NCI-H2029 (cell line): ENCODE results near the gene SYT7.

ENCODE experiments used
- DNase-seq: peaks from one replicate; lab custom pipeline; 2025; lab: John Stamatoyannopoulos, UW

Gene SYT7, protein sequence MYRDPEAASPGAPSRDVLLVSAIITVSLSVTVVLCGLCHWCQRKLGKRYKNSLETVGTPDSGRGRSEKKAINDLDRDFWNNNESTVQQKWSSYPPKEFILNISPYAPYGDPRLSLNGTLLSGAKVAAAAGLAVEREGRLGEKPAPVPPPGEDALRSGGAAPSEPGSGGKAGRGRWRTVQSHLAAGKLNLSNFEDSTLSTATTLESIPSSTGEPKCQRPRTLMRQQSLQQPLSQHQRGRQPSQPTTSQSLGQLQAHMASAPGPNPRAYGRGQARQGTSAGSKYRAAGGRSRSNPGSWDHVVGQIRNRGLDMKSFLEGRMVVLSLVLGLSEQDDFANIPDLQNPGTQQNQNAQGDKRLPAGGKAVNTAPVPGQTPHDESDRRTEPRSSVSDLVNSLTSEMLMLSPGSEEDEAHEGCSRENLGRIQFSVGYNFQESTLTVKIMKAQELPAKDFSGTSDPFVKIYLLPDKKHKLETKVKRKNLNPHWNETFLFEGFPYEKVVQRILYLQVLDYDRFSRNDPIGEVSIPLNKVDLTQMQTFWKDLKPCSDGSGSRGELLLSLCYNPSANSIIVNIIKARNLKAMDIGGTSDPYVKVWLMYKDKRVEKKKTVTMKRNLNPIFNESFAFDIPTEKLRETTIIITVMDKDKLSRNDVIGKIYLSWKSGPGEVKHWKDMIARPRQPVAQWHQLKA

DNA sequence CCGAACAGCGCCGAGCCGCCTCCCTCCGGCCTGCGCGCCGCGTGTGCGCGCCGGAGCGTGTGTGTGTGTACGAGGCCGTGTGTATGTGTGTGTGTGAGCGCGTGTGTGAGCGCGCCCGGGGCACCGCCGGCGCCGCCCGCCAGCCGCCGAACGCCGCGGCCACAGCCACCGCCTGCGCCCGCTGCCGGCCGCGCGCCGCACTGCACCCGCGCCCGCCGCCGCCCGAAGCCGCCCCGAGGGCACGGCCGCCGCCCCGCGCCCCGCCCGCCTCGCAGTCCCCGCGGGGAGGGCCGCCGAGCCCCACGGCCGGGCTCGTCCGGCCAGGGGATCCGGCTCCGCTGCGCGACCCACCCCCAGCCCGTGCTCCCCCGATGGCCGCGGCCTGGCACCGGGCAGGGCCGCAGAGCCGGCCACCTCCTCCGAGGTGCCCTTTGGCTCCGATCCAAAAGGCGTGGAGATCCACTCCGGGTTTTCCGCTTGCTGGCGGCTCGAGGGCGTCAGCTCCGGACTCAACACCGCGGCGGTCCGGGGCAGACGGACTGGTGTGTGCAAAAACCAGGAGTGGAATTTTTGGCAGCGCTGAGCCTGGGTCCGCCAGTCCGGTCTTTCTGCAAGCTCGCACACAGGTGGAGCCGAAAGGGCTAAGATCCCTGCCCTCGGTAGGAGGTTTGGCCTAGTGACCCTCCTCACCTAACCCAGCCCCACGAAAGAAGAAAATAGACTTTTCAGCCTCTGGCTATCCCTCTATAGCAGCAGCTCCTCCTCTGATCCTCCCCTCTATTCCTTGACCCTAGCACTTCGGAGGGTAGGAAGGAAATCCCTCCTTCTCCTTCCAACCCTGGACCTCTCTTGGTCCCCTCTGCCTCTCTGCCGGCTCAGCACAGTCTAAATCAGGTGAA, at the start of gene SYT7:
SYT7 (minus strand) TSS at position 47 of the 899 bp plus-strand sequence. CDS start 256 bp downstream, outside the sequence.
- peak; percentile 93 for DNase-seq

DNA sequence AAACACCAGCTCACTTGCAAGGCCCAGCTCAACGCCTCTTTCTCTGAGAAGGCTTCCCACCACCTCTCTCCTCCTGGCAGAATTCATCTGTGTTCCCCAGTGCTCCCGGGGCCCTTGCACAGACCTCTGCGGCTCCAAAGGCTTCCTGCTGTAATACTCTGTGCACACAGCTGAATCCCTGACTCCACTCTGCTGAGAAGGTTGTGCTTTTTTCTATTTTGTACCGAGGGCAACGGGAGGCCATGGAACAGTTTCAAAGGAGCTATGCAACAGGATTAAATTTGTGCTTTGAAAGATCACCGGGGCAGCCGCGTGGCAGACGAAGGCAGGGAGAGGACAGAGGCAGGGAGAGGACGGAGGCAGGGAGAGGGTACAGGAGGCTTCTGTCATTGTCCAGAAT, 49.2 kb upstream of the SYT7 start:
- DNase-seq, result no peak

DNA sequence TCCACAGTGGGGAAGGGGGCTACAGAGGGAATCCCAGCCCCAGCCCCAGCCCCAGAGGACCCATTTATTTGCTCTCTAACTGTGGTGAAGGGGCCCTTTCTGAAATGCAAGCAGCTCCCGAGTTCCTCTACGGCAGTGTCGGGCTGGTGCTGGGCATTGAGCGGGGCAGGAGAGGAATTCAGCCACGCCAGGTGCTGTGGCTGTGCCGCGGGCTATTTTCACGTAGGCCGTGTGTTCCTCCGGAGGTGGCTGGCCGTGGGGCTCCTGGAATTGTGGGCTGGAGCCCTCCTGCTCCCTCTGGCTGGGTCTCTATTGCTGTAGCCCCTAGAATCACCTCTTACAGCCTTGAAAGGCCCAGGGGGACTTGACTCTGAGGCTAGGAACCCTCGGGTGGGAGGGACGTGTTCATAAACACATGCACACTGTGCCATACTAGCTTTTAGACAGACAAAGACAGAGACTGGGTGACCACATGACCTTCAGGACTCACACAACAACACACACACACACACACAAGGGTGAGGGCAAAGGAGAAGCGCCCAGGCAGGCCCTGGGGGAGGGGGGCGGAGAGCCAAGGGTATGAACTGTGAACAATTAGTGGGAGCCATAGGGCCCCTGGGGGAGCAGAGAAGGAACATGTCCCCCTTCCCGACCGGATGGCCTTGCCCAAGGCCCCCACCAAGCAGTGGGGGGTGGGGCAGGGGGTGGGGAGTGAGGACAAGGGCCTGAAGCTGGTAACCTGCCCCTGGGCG, 48.4 kb upstream of the SYT7 start:
- DNase-seq, result no peak

DNA sequence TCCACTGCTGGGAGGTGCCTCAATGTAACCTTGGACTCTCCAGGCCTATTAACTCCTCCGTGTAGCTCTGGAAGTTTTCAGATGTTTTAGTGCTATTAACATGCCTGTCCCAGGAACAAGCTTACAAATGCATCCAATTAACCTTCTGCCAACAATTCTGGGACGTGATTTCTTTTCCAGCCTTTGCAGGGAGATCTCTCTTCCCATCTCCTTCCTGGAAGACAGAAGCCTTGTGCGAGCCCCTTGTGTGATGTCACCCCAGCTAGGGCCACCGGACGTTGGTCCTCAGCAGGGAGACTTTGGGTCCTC, 47.7 kb upstream of the SYT7 start:
- DNase-seq, result no peak

DNA sequence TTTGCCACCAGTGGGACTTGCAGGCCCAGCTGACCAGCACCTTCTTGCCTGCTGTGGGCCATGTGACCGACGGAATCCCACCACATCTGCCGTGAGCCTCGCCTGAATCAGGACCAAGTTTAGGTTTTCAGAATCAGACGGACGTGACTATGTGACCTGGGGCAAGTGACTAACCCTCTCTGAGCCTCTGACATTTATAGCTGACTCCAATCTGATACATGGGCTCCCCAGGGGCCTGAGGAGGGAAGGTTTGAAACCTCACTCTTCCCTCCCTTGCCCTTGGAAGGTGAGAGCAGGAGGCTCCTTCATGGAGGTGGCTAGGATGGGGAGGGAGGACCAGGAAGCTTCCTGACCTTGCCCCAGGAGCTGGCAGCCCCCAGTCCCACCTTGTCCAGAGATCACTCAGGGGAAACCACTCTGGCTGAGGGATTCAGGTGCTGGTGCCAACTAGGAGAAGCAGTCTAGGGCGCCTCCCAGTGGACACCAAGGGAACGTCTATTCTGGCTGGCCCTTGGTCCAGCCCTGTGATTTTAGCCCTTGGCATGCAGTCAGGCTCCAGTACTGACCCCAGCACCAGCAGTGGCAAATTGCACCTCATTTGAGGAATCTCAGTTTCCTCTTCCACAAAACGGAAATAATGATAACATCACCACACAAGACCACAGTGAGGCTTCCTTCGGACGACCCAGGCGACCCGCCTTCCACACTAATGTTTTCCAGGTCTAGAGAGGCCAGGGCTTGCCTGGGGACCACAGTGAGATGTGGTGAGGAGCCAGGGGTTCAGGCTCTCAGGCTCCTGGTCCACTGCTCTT, 47.2 kb upstream of the SYT7 start:
- peak; percentile 57 for DNase-seq

DNA sequence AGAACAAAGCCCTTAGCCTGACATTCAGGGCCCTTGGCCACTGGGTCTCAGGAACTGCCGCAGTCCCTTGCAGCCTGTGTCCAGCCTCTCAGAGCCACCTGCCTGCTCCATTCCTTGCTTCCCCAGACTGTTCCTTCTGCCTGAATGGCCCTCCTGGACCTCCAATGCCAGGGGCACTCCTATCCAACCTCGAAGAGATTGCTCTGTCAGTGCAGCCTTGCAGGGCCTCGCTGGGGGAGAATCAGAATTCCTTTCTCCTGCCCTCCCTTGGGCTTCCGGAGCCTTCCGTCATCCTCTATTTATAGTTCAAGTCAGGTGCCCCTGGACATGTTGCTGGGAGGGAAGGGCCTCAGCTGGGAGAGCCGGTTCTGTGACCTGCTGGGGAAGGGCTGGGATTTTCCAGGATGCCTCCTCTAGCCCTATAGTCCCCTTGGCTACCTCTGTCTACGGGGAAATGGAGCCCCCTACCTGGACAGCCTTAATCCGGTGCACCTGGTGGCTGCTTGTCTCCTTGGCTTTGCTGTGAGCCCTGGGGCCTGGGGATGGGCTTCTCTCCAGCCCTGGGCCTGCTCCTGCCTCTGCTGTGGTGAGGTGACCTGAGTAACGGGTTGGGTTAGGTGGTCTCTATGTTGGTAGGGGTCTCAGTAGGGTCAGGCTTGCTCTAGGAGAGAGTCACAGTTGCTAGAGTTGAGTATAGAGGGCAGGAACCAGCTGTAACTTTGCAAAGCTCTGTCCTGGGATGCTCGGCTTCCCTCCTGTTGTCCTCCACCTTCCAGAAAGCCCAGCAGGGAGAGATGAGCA, 45.9 kb upstream of the SYT7 start:
- peak; percentile 27 for DNase-seq

DNA sequence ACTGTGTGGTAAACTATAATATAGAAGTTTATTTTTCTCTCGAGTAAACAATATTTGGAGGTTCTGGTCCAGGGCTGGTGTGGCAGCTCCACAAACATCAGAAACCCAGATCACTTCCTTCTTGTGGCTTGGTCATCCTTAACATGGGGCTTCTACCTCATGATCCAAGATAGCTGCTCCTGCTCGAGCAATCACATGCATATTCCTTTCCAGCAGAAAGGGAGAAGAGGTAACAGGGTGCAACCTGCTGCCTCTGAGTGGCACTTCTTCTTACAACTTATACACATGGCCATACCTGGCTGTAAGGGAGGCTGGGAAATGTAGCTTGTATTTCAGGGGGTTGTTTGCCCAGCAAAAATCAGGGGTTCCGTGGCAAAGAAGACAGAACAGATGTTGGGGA, 44.6 kb upstream of the SYT7 start:
- DNase-seq, result no peak

DNA sequence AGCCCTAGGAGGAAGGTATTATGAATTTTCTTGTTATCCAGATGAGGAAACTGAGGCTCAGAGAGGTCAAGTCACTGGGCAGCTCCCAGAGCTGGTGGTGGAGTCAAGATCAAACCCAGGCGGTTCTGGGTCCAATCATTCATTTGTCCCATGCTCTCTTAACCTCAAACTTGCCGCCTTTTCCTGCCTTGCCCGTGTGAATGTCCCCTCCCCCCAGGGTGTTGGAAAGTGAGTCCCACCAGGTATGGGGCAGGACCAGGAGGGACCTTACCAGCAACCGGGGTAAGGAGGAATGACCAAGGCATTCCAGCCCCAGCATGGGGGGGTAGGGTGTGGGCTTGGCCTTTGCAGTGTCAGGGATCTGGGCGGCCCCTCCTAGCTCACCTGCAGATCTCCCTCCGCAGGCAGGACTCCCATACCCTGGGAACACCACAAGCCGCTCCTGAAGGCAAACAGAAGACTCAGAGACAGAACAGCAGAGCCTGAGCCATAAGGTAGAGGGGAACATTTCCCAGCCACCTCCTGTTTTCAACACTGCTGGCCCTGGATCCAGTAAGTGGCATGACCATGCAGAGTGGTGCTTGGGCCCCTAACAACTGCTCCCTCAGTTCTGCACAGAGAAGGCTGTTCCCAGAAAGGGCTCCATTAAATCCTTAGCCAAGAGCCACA, 41.2 kb upstream of the SYT7 start:
- DNase-seq, result no peak

DNA sequence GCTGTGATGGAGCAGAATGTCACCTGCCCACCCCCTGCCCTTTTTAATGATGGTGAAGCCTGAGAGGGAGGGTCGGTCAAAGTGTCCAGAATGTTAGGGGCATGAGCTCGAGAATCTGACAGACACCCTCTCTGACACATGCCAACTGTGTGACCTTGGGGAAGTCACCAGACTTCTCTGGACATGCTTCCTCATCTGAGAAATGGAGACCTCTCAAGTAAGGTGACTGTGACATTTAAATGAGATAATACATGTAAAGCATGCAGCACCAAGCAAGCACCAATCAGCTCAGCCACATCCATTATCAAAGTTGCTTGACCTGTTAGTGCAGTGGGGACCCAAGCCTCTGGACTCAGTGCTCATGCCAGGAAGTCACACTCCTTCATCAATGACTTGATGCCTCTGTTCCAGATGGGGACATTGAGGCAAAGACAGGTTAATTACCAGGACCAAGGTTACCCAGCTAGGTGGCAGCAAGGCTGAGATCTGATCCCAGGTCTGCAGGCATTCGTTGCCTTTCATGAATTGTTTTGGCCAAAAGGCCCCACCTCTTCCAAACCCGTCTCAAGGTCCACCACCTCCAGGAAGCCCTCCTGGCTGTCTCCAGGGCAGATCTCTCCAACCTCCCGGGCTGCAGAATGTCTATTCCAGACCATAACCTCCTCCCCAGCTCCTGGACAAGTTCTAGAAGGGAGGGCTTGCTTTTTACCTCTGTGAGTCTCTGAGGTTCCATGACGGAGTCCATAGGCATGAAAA, 38.8 kb upstream of the SYT7 start:
- no peak for DNase-seq

DNA sequence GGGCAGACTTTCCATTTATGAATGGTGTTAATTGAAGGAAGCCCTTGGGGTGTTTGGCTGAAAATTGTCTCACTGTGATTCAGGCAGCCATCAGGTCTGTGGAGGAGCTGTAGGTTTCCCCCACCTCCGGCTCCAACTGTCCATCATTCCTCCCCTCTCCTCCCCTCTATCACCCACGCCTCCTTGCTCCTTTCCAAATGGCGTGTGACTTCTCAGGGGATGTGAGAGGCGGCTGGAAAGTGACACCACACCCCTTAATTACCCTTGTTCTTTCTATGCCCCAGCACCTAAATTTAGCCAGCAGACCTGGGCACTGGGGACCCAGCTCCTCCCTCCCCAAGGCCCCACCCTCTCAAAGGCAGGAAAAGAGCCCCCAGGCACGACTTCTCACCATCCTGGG, 38.1 kb upstream of the SYT7 start:
- no peak for DNase-seq

DNA sequence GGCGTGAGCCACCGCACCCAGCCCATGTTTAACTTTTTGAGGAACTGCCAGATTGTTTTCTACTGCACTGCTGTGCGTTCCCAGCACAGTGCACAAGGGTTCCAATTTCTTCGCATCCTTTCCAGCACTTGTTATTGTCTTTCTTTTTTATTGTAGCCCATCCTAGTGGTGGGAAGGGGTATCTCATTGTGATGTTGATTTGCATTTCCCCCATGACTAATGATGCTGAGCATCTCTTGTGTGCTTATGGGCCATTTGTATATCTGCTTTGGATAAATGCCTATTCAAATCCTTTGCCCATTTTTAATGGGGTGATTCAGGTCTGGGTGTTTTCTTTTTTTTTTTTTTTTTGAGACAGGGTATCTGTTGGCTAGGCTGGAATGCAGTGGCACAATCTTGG, 36.6 kb upstream of the SYT7 start:
- DNase-seq, result no peak

DNA sequence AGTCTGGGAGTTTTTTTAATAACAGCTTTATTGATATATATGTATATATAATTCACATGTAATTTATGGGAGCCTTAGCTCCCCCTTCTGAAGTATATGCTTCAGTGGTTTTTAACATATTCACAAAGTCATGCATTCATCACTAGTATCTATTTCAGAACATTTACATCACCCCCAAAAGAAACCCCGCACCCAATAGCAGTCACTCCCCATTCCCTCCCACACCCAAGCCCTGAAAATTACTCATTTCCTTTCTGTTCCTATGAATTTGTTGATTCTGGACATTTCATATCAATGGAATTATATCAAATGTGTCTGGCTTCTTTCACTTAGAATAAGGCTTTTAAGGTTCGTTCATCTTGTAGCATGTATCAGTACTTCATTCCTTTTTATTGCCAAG, 35.6 kb upstream of the SYT7 start:
- DNase-seq, result no peak

DNA sequence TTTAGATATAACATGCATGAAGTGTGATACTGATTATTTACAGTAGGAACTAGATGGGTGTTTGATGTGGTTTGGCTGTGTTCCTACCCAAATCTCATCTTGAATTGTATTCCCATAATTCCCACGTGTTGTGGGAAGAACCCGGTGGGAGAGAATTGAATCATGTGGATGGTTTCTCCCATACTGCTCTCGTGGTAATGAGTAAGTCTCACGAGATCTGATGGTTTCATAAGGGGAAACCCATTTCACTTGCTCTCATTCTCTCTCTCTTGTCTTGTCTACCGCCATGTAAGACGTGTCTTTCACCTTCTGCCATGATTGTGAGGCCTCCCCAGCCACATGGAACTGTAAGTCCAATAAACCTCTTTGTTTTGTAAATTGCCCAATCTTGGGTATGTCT, 33.9 kb upstream of the SYT7 start:
- DNase-seq, result peak; percentile 37

DNA sequence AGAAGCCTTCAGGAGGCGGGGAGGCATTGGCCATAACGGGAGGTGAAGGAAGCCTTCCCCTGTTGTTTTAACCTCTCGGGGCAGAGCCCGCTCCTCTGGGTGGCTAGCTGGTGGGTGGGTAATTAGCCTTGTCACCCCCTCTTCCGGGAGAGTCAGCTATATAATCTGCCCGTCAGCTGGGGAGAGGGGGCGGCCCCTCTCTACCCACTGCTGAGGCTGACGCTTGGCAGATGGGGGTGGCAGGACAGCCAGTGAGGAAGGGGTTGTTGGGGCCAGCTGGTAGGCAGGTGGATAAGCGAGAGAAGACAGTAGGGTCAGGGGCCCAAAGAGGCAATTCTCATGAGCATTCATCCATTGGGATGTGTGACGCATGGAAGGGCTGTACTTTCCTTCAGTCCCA, 33.0 kb upstream of the SYT7 start:
- DNase-seq, result no peak

DNA sequence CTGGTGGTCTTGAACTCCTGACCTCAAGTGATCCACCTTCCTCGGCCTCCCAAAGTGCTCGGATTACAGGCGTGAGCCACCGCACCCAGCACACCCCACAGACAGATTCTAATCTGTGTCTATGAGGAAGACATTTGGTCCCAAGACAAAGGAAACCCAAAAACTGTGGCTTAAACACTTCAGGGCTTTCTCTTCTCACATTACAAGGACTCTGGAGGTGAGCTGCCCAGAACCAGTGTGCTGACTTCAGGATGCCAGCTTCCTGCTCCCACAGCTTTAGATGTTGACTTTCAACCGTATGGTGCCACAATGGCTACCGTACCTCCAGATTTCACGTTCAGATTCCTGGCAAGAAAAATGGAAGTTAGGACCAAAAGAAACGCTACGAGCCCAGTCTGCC, 32.2 kb upstream of the SYT7 start:
- DNase-seq, result peak; percentile 40

DNA sequence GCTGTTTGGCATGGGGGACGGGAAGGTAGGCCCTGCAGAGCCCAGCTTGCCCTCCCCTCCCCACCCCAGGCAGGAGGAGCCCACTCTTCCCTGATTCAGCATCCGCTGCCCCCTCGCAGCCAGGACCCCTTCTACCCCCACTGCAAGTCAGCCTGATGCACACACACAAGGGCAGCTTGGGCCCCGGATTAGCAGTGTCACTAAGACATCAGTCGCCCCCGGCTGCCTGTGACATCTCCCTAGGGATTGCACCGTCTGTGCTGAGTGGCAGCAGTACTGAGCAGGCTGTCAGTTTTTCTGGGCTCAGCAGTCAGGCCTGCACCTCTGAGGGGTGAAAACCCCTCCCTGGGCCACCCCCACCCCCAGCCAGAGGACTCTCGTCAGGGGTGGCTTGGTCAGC, 30.4 kb upstream of the SYT7 start:
- DNase-seq, result no peak

DNA sequence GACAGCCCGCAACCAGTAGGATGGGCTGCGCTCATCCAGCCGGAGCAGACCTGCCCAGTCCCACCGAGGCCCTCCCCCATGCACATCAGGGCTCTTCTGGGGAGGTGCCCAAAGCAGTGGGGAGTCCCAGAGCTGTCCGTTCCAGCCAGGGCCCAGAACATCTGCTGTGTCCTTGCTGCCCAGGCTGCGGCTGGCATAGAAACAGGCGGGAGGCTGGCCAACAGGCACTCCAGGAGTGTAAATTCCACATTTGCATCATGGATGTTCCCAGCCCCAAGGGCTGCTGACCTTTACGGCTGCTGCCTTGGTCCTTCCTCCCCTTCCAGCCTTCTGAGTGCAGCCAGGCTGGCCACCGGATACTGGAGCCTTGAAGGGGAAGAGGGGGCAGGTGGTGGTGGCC, 30.0 kb upstream of the SYT7 start:
- peak; percentile 30 for DNase-seq

DNA sequence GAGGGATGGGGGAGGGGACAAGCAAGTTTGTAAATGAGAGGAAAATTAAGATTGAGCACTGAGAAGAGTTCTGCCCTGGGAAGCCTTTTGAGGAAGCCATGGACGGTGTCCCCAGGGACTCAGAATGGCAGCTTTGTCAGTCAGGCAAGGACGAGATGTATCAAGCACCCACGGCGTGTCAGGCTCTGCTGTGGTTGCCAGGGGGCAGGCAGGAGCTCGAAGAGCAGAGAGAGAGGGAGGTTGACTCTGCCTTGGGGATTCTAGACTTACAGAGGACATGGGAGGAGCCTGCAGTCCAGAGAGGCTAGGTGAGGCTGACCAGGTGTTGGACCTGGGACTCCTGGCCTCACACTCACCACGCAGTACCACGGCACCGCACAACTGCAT, 29.1 kb upstream of the SYT7 start:
- no peak for DNase-seq
